Raji (cell line): Measurements from ENCODE around the gene GFRA4.

Source experiments
- POLR2A ChIP-seq: IDR thresholded peaks from 2 replicates; pipeline ENCODE4 v1.6.1; 2011; ENCODE audit warnings: low read depth, low read length, control low read depth; ENCODE audit not compliant: insufficient read depth

The GFRA4 gene, protein sequence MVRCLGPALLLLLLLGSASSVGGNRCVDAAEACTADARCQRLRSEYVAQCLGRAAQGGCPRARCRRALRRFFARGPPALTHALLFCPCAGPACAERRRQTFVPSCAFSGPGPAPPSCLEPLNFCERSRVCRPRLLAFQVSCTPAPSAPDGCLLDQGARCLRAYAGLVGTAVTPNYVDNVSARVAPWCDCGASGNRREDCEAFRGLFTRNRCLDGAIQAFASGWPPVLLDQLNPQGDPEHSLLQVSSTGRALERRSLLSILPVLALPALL

GRCh38 chr20:3663031-3663701 is at the start of gene GFRA4:
Gene GFRA4 (minus strand): TSS chr20:3663399. CDS start chr20:3663399, 0 bp downstream.
- TF ChIP-seq POLR2A: no peak

- TF ChIP-seq POLR2A: no peak
Measured at GRCh38 chr20:3712279-3712873, 49.2 kb upstream of the GFRA4 start, which contains the start of gene SIGLEC1. Gene SIGLEC1 (minus strand): TSS chr20:3712600. CDS start chr20:3707128, 5,472 bp downstream.

DNA sequence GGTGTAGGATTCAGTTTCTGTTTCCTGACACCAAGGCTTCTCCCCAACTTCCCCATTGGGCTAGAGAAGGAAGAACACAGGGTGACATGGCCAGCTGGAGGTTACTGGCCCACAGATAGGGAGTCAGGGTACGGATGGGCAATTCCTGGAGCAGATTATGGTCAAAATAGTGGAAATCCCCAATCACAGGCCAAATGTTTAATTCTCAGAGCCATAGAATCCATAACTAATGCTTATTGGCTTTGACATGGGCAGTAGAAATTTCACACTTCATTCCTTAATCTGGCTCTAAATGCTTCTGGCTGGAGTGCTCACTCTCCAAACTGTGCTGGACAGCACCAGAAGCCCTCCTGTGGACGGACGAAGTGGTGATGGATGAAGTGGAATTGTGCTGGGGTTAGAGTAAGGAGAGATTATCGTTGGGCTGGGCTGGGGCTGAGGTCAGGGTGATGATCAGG is 48.3 kb upstream of the GFRA4 start:
- no peak for TF ChIP-seq POLR2A

DNA sequence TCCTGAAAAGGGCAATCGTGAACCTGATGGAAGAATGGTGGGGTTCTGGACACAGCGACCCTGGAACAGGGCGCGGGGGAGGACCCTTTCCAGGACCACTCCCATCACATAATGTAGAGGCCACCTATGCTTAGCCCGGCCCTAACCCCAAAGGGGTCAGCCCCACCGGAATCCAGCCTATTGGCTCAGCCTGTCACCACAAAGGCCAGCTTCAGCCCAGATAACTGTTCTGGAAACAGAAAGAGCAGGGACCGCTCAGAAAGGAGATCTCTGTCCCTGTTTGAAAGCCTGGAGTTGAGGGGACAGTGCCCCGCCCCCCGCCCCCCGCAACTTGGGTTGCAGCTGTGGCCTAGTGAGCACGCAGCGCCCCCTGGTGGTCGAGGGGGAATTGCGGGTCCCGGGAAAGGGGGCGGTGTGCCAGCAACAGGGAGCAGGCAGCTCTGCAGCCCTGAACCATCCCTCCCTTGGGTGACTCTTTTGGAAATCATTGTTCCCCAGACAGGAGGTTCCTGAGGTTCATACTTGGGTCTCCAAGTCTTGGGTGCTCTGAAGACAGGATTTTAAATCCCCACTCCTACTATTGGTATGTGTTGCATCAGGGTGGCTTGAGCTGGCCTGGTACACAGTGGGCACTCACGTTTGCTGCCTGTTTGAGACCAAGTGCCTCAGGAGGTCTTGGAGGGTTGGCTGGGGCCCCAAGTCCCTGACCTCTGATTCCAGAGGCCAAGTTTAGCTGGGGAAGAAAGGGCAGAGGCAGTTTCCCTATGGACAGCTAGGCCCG is 47.7 kb upstream of the GFRA4 start:
- no peak for TF ChIP-seq POLR2A

DNA sequence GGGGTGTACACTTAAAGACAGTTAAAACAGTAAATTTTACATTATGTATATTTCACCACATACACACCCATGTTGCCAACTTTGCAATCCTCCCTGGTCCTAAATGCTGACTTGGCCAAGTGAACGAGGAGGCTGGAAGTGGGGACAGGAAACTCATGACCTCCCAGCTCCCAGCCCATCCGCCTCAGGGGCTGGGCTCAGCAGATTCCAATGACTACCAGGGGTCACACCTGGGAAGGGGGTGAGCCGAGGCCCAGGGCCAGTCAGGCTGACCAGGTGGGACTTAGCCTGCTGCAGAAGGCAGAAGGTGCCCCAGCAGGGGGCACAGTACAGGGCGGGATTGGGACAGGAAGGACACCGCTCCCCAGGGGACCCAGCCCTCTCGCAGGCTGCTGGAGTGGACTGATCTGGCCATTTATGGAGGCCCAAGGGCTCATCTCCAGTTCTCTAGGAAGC is 46.8 kb upstream of the GFRA4 start:
- TF ChIP-seq POLR2A: no peak

GRCh38 chr20:3707508-3707899 is 44.3 kb upstream of the GFRA4 start:
- TF ChIP-seq POLR2A: no peak

GRCh38 chr20:3706774-3707507 is 43.7 kb upstream of the GFRA4 start:
- no peak for TF ChIP-seq POLR2A

- TF ChIP-seq POLR2A: no peak
Measured at GRCh38 chr20:3705970-3706739, 43.0 kb upstream of the GFRA4 start.

- no peak for TF ChIP-seq POLR2A
Measured at GRCh38 chr20:3705491-3705969, 42.3 kb upstream of the GFRA4 start.

DNA sequence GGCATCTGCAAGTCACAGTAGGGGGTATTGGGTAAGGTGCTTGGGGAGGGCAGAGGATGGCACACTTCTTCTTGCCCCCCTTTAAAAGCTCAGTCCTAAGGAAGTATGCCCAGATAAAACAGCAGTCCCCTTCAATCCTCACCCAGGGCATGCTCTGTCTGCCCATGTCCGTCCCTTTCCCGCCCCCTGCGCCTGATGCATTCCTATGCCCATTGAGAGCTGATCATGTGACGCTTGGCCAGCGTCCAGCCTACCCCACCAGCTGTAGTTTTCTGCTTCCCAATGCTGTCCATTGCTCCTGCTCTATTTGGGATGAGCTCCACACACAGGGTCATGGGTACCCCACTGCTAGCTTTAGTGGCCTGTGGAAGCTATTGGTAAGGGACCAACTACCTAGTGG is 40.9 kb upstream of the GFRA4 start:
- no peak for TF ChIP-seq POLR2A

- no peak for TF ChIP-seq POLR2A
Measured at GRCh38 chr20:3702611-3703391, 39.6 kb upstream of the GFRA4 start.

DNA sequence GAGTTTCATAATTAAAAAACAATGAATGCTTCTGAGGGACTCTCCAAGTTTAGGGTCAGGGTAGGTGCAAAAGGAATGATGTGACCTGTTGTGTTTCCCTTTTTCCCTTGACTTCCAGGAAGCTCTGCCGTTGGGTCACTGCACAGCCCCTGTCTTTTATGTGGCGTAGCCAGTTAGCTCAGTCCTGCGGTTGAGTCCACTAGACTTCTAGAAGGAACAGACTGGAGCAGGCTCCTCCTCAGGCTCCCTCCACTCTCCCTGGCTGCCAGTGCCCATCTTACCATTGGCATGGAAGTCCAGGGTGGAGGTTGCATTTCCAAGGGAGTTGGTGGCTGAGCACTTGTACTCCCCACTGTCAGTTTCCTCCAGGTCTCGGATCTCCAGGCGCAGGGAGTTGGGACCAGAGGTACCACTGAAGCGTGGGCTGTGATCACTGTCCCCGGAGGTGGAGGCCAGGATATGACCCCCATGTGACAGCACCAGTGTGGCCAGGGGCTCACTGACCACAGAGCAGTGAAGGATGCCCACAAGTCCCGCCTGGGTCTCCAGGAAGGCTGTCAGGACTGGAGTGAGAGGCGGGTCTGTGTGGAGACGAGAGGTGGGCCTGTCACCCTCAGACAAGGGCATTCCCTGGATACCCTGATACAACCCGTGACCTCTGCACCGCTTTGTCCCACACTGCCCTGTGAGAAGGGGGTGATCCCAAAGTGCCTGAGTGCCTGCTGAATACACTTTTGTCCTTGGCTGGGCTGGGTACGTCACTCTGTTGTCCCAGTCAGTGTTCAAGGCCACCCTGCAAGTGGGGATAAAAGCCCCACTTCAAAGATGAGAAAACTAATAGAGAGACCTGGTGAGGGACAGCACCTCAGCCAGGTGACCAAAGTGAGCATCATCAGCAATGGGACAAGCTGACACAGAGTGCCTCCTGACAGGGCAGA is 38.1 kb upstream of the GFRA4 start:
- TF ChIP-seq POLR2A: no peak
